DMS153 (cell line): ENCODE data around the gene MTMR10.
A peak's percentile ranks its signal among the peaks of the same experiment; 100 is the strongest.

Experiments used
- DNase-seq: peaks from one replicate; lab custom pipeline; 2025; lab: John Stamatoyannopoulos, UW

MTMR10 gene, protein sequence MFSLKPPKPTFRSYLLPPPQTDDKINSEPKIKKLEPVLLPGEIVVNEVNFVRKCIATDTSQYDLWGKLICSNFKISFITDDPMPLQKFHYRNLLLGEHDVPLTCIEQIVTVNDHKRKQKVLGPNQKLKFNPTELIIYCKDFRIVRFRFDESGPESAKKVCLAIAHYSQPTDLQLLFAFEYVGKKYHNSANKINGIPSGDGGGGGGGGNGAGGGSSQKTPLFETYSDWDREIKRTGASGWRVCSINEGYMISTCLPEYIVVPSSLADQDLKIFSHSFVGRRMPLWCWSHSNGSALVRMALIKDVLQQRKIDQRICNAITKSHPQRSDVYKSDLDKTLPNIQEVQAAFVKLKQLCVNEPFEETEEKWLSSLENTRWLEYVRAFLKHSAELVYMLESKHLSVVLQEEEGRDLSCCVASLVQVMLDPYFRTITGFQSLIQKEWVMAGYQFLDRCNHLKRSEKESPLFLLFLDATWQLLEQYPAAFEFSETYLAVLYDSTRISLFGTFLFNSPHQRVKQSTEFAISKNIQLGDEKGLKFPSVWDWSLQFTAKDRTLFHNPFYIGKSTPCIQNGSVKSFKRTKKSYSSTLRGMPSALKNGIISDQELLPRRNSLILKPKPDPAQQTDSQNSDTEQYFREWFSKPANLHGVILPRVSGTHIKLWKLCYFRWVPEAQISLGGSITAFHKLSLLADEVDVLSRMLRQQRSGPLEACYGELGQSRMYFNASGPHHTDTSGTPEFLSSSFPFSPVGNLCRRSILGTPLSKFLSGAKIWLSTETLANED

GRCh38 chr15:30991255-30992235, at the start of gene MTMR10:
Gene MTMR10, minus strand, starts transcription at chr15:30991628. Its CDS starts 122 bp downstream, at chr15:30991506.
- DNase-seq: no peak

DNA sequence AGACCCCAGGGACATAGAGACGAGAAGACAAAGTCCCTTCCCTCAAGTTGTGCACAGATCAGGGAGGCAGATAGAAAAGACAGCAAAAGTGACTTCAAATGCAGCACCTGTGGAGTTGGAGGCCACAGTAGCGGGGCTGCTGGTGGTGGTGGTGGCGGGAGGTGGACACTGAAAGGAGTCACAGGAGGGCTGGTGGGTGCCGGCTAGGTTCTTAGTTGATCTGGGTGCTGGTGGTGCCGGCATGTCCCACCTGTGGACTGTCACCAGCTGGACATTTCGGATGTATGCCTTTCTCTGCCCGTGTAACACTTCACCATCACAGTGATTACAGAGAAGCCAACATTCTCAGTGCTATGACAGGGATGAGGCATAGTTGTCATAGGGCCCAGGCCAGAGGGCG, 49.2 kb upstream of the MTMR10 start:
- DNase-seq: no peak

DNA sequence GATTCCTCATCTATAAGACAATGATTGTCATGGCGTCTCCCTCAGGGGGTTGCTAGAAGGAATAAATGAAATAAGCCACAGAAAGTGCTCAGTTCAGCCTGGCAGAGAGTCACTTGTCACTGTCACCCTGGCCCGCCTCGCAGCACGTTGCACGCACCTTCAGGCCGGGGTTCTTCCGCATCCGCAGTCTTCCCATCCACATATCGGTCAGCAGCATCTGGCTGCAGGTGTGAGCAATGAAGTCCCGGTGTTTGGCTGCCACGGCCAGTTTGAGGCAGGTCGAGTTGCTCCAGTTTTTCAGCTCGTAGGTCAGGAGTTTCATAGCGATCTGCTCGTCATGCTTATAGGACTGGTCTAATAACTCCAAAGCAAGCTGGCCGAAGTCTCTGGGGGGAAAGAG, 48.5 kb upstream of the MTMR10 start:
- no peak for DNase-seq

- no peak for DNase-seq
Observed at GRCh38 chr15:31037731-31038477, 46.5 kb upstream of the MTMR10 start.

DNA sequence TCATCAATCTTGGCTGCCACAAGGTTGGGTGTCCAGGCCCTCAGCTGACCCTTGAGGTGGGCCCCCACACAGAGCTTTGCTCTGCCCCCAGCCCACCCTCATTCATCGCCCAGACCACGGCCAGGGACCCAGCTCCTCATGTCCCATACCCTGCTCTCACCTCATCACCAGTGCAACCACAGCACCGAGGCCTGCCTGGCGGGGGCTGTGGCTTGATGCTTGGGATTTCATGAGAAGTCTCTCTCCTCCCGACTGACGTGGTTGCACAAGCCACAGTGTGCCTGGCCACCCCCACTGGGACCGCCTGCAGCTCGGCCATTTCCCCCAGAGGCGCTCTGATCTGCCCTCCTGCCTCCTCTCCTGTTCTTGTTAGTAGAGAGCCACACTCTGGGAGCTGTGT, 45.4 kb upstream of the MTMR10 start:
- no peak for DNase-seq

GRCh38 chr15:31035610-31036009, 44.2 kb upstream of the MTMR10 start:
- DNase-seq: no peak

GRCh38 chr15:31034152-31034551, 42.7 kb upstream of the MTMR10 start:
- no peak for DNase-seq

GRCh38 chr15:31032961-31033371, 41.5 kb upstream of the MTMR10 start:
- no peak for DNase-seq

DNA sequence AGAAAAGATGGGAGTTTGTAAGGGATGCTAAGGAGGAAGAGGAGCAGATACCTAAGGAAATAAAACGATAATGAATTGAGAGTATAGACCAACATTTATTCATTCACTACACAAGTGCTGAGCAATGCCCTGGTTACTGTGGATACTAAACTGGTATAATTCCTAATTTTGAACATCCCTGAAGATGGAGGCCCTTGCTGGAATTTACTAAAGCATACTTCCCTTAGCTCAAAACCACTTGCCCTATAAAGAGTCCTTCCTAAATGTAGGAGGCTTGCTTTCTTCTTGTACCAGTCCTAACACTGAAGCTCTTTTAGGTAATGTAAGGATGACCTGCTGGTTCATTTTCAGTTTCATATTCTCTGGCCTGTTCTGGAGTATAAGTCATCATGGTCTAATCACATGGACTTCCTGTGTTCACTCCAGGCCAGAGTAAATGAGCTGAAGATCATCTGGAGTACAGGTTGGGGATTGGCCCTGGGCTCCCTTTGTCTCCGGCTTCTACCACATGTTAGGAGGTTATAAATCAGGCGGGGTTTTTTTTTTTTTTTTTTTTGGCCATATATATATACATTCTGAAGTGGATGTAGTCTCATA, 40.1 kb upstream of the MTMR10 start:
- DNase-seq: no peak

GRCh38 chr15:31027910-31028578, 36.6 kb upstream of the MTMR10 start:
- DNase-seq: no peak

DNA sequence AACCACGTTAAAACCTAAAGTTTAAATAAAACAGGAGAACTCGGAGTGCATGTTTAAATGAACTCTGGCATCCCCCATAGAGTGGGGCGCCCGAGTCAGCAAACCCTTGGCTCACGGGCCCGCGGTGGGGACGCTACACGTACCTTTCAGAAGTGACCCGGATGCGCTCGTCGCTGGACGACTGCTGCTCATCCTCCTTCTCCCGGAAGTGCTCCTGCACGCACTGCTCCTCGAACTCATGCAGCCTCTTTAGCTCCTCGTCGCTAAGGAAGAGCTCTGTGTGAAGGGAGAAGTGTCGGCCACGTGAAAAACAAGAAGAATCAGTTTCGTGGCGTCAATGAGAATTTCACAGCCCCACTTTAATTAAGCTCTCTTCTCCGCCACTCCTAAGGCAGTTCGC, 34.6 kb upstream of the MTMR10 start:
- no peak for DNase-seq

GRCh38 chr15:31024979-31025378, 33.6 kb upstream of the MTMR10 start:
- no peak for DNase-seq

- DNase-seq: no peak
Observed at GRCh38 chr15:31024330-31024729, 32.9 kb upstream of the MTMR10 start.

- no peak for DNase-seq
Observed at GRCh38 chr15:31023841-31024240, 32.4 kb upstream of the MTMR10 start.

- no peak for DNase-seq
Observed at GRCh38 chr15:31021067-31021665, 29.7 kb upstream of the MTMR10 start.

DNA sequence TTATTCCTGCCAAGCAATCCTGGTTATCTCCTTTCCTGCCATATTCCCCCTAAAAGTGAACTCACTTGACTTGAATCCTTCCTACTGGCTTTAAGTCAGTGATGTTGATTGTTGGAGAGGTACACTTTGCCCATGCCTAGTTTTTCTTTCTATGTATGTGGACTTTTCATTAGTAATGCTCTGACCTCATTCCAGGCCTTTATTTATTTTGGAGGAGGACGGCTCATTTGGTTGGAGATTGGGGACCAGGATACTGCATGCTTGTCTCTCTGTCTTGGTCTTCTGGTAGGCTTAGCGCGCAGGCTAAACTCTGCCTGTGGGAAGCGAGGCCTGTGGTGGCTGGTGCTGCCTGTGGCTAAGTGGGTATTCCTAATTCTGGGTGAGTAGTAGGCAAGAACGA, 29.1 kb upstream of the MTMR10 start:
- no peak for DNase-seq

GRCh38 chr15:31019986-31020385, 28.6 kb upstream of the MTMR10 start:
- DNase-seq: no peak

- no peak for DNase-seq
Observed at GRCh38 chr15:31017311-31017710, 25.9 kb upstream of the MTMR10 start.

- DNase-seq: peak; percentile 12
Observed at GRCh38 chr15:31016446-31016915, 25.1 kb upstream of the MTMR10 start.

DNA sequence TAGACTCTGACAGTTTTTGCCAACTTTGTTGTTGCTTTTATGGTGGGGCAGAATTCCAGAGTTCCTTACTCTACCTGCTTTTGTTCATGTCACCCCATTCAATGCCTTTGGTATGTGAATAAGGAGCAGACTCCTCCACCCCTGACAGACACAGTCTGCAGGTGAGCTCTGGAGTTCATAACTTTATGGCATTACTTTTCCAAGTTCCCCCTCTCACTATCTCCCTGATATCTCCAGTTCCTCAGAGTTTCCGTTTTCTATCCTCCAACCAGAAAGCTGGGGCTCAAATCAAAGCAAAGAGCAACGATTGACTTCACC, 23.1 kb upstream of the MTMR10 start:
- DNase-seq: no peak
